Osteoblast (primary cell): Measurements from ENCODE around the gene CS. TPM values are rescaled to one million over a fixed set of nuclear protein-coding genes. Genes with fewer than 3 reads are reported as not detected.

ENCODE experiments used
- DNase-seq: peaks from one replicate; pipeline ENCODE4 v3.0.0; 2011; ENCODE audit warnings: low spot score, mixed read lengths; ENCODE audit not compliant: insufficient read length; ENCODE audit errors: missing footprints
- H2AFZ ChIP-seq: 2 replicates; pipeline ENCODE4 v1.6.0; 2011; ENCODE audit warnings: mild to moderate bottlenecking, low read length
- H3K27ac ChIP-seq: 2 replicates; pipeline ENCODE4 v1.5.1; 2011; ENCODE audit warnings: mild to moderate bottlenecking, low read depth, low read length, moderate library complexity
- H3K27me3 ChIP-seq: 2 replicates; pipeline ENCODE4 v1.6.0; 2012; ENCODE audit warnings: mild to moderate bottlenecking, control low read depth, inconsistent platforms, low read length, moderate library complexity; ENCODE audit not compliant: insufficient read depth
- H3K36me3 ChIP-seq: 2 replicates; pipeline ENCODE4 v1.5.1; 2011; ENCODE audit warnings: mild to moderate bottlenecking, low read length, control low read depth, moderate library complexity; ENCODE audit not compliant: insufficient read depth
- H3K4me1 ChIP-seq: 2 replicates; pipeline ENCODE4 v1.5.1; 2011; ENCODE audit warnings: mild to moderate bottlenecking, low read length, control low read depth, moderate library complexity; ENCODE audit not compliant: insufficient read depth
- H3K4me2 ChIP-seq: 2 replicates; pipeline ENCODE4 v1.6.0; 2011; ENCODE audit warnings: mild to moderate bottlenecking, low read length; ENCODE audit not compliant: insufficient read depth
- H3K4me3 ChIP-seq: fragments of 200-600 bp; sonication (generic); 3 replicates; pipeline ENCODE4 v1.5.1; 2012; ENCODE audit warnings: mild to moderate bottlenecking, low read length, inconsistent platforms; ENCODE audit not compliant: insufficient read depth
- H3K79me2 ChIP-seq: 2 replicates; pipeline ENCODE4 v1.6.0; 2012; ENCODE audit warnings: mild to moderate bottlenecking, low read length, control low read depth, inconsistent platforms; ENCODE audit not compliant: insufficient read depth
- H3K9me3 ChIP-seq: 2 replicates; pipeline ENCODE4 v1.5.1; 2011; ENCODE audit warnings: low read depth, low read length, control low read depth
- H4K20me1 ChIP-seq: 2 replicates; pipeline ENCODE4 v1.6.0; 2012; ENCODE audit warnings: mild to moderate bottlenecking, low read length, control low read depth; ENCODE audit not compliant: insufficient read depth
- CTCF ChIP-seq: IDR thresholded peaks from 2 replicates; pipeline ENCODE4 v1.5.1; 2011; ENCODE audit warnings: mild to moderate bottlenecking, low read depth, low read length, moderate library complexity; ENCODE audit errors: extremely low read depth
- total RNA-seq: library from RNA; depleted of rRNA; stranded (reverse); fragments of >200 nt; gene quantifications from 2 replicates; pipeline ENCODE4 v1.2.3, GENCODE V29; 2012

The CS gene
- total RNA-seq, 1 donor, result 106 TPM

GRCh38 chr12:56282579-56282978, 17.6 kb downstream of the CS start:
- no peak for TF ChIP-seq CTCF
- Histone ChIP-seq H3K4me2 (no peak overlapping the region), H3K4me3 (no peak overlapping the region), H3K27me3 (no peaks in the 10 kb centered on the region), H3K79me2 (peaks cover 8% of the 10 kb centered on the region), H3K9me3 (no peaks in the 10 kb centered on the region), H2AFZ (no peak overlapping the region), H3K27ac (no peak overlapping the region), H3K36me3 (peaks cover 75% of the 10 kb centered on the region), H4K20me1 (peaks cover 5% of the 10 kb centered on the region), H3K4me1 (peaks cover 5% of the 10 kb centered on the region)
- no peak for DNase-seq

GRCh38 chr12:56282030-56282429, 18.1 kb downstream of the CS start:
- peaks cover 5% of the 10 kb centered on the region for H3K4me1 ChIP-seq
- no peak overlapping the region for H2AFZ ChIP-seq
- H3K27ac ChIP-seq, result no peak overlapping the region
- H3K9me3 ChIP-seq, result no peaks in the 10 kb centered on the region
- no peak for DNase-seq
- H3K79me2 ChIP-seq, result peaks cover 7% of the 10 kb centered on the region
- no peak overlapping the region for H3K4me3 ChIP-seq
- no peak overlapping the region for H3K4me2 ChIP-seq
- peaks cover 5% of the 10 kb centered on the region for H4K20me1 ChIP-seq
- no peaks in the 10 kb centered on the region for H3K27me3 ChIP-seq
- TF ChIP-seq CTCF, result no peak
- H3K36me3 ChIP-seq, result peaks cover 79% of the 10 kb centered on the region

- Histone ChIP-seq H3K27ac (no peak overlapping the region), H3K9me3 (no peaks in the 10 kb centered on the region), H4K20me1 (no peaks in the 10 kb centered on the region), H3K4me3 (no peak overlapping the region), H3K79me2 (no peaks in the 10 kb centered on the region), H3K27me3 (no peaks in the 10 kb centered on the region), H2AFZ (no peak overlapping the region), H3K36me3 (peaks cover 78% of the 10 kb centered on the region), H3K4me1 (no peaks in the 10 kb centered on the region), H3K4me2 (no peak overlapping the region)
- no peak for DNase-seq
- no peak for TF ChIP-seq CTCF
Measured at GRCh38 chr12:56280849-56281248, 19.3 kb downstream of the CS start.

- TF ChIP-seq CTCF, result no peak
- peaks cover 86% of the 10 kb centered on the region for H3K36me3 ChIP-seq
Measured at GRCh38 chr12:56278905-56279304, 21.2 kb downstream of the CS start.

More at GRCh38 chr12:56278905-56279304, 21.2 kb downstream of the CS start:
- Histone ChIP-seq H3K79me2 (no peaks in the 10 kb centered on the region), H4K20me1 (no peaks in the 10 kb centered on the region), H3K4me2 (no peak overlapping the region), H3K9me3 (no peaks in the 10 kb centered on the region), H3K27ac (no peak overlapping the region), H3K4me3 (no peak overlapping the region), H3K27me3 (no peaks in the 10 kb centered on the region), H3K4me1 (no peaks in the 10 kb centered on the region), H2AFZ (no peak overlapping the region)
- no peak for DNase-seq
